CD4-positive, alpha-beta T cell treated with Interleukin-2 at 100 ng/mL for 4 hours (primary cell): ENCODE data around the gene ACACA.
"Not testable (repeated sequence)": the region's sequence is repeated elsewhere in the genome, so short reads cannot be mapped to it uniquely, and the experiment has no call there.

Experiments
- DNase-seq: peaks from one replicate; pipeline ENCODE4 v3.0.0-alpha.2; 2020; ENCODE audit warnings: low spot score

Gene ACACA

DNA sequence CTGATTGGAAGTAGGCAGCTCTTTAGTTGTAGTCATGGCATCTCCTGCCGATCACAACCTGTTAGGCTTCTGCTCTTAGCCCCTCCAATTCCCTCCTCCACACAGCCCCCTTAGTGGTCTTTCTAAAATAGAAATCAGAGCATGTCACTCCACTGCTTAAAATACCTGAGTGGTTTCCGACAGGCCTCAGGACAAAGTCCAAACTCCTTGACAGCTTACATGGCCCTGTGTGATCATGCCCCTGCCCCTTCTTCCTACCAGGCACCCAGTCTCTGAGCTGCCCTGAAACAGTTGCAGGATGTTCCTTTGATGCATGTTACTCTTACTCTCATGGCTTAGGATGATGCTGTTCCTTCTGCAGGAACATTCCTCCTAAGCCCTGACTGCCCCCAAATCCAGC is 310.6 kb downstream of the ACACA start:
- DNase-seq = no peak

DNA sequence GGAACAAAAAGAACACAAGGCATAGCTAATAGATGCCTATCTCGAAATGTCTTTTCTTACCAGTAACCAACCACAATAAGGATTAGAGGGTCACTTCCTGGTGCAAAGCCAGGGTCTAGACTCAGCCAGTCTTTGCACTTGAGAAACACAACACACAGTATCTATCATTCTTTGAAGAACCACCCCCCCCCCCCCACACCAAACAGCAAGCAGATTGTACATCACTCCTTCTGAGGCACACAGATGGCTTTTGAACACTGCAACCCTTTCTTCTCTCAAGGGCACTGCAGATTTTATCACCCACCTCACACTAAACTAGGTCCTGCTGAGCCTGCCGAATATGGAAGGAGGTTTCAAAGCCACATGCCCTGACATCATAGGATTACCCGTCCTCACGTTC is 312.2 kb downstream of the ACACA start:
- no peak for DNase-seq

DNA sequence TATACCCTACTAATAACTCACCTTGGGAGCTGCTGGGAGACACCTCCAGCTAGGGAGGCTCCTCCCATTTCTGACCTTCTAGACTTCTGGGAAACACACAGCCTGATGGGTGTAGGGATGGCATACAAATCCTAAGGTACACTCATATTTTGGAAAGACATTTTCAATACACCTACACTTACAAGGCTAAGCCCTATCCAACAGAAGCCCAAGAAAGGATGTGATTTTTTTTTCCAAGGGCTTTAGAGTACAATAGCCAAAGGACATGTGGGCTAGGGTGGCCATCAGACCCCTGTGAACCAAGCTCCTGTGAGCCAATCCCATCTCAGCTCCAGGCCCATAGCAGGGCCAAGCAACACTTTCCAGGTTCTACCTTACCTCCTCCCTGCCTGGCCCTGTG is 313.9 kb downstream of the ACACA start:
- no peak for DNase-seq

DNA sequence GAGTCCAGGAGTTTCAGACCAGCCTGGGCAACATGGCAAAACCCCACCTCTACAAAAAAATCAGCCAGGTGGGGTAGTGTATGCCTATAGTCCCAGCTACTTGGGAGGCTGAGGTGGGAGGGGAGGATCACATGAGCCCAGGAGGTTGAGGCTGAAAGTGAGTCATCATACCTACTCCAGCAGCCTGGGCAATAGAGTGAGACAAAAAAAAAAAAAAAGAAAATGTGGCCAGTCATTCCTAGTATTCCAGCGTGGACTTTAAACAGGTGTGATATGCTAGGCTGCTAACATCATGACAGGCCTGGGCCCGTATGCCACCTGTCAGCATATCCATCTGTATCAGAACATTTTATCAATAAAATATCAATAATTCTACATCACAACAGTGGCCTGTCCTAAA is 314.6 kb downstream of the ACACA start:
- DNase-seq = no peak

DNA sequence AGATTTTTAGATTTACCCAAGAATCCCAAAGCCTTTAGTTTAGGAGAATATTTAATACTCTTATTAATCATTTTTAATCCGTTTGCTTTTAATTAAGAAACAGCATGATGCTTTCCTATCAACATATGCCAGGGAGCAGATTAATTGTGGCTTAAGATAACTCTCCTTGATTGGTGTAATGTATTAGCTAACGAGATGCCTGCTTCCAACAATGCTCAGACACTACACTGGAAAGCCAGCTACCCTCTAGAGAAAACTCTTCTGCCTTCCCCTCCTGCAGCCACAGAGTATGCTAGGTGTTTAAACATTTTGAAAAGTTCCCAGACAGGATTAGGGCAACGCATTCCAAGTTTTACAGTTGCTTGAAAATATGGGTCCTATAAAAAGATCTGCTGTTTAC is 315.7 kb downstream of the ACACA start:
- DNase-seq = no peak

DNA sequence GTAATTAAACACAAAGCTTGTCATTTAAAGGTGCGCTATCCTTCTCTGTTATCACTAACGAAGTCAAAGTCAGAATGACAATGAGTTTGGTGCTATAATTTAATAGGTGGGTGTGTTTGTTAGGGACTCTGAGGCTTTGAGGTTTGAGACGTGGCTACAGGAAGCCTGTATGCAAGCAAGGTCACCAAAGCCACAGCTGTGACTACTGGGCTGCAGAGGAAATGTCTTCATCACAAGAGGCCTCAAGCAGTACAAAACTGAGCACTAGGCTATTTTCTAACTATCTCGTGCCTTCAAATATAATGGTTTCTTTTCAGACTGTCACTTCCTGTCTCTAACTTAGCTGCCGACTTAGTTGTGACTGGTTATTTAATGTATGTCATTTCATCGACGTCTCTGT is 316.7 kb downstream of the ACACA start:
- peak; percentile 69 for DNase-seq

DNA sequence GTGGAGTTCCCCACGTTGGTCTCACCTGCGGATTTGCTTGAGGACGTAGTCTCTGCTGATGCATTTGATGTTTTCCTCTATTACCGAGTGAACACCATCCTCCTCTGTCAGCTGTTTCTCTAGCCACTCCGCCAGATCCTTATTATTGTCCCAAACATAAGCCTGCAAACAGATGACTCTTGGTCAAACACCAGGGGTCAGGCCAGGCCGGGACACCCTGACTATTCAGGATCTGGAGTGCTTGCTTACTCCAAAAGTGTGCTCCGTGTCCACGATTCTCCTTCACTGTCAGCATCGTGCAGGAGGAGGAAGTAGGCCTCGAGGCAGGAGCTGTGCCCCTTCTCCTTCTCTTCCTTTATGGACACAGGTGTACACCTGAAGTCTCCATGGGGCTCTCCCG is 317.7 kb downstream of the ACACA start:
- DNase-seq = no peak

DNA sequence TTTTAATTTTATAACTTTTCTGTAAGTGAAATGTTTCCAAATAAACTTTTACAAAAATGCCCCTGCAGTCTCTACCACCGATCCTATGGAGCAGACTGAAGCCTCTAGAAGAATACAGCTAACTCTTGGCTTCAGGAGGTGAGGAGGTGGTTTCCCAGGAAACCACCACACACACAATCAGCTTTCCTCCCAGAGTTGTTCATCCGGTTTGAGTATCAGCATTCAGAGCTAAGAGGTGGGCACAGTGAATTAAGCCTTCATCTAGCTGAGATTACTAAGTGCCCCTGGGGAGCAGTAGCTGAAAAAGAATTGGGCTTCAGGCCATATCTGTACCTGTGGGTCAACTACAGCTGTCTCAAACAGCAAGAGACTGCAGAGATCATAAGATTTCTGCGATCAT is 318.2 kb downstream of the ACACA start:
- peak; percentile 22 for DNase-seq

DNA sequence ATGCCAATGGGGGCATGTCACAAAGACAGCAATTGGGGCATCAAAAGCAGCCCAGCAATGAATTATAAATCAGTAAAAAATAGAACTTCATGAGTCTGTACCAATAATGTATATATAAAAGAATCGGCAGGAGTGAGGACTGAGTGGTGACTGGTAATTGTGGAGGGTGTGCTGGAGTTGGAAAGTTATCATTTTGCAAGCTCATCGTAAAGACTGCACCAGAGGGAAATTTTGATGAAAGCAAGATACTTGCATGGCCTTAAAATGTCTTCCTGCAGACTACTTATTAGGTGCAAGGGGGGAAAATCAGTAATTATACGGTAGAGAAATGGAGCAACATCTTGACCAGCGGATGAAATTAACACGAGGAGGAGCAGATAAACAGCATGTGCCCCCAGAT is 319.0 kb downstream of the ACACA start:
- no peak for DNase-seq

DNA sequence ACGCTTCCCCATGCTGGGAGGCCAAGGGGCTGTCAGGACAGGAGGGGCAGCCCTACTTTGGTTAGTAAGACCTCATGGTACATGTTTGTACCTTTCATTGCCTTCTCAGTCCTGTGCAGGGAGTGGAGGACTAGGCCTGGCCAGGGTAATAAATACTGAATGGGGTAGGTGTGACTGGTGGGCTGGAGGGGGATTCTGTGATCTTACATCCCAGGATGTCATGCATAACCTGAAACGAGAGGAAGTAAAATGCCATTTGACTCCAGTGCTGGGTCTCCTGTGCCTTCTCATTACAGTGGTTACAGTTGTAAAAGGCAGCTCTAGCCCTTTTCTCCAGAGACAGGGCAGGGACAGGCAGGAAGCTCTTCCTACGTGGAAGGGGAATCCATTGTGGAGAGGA is 319.7 kb downstream of the ACACA start:
- DNase-seq = no peak

DNA sequence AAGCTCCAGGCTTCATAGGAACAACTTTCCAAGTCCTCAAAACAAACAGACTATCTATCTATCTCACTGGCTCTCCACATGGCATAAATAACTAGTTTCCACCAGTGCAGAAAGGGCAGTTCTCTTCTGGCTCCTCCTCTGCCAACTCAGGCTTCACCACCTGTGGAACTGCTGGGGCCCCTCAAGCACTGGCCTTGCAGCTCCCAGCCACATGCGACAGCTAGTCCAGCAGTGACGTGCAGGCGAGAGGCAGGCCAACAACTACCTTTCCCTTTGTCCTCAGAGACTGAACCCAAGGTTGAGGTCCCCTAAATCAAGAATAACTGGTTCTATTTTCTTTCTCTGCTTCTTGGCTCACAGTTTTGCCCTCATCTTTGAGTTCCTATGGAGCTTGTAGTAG is 320.3 kb downstream of the ACACA start:
- DNase-seq = no peak

DNA sequence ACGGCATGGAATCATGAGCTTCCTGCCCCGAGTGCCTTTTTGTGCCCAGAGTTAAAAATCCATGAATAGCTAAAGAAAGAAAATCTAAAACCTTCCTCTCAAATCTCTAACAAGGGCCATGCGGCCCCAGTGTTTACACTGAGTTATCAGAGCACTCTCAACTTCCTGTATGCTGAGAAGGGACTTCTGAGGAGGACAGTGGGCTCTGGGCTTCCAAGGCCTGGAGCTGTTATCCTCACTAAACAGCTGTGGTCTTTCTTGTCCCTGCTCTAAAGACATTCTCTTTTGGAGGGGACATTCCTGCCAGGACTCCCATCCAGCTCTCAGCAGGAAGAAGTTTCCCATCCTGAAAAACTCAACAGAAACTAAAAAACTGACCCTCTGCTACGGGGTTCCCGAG is 322.3 kb downstream of the ACACA start:
- no peak for DNase-seq

DNA sequence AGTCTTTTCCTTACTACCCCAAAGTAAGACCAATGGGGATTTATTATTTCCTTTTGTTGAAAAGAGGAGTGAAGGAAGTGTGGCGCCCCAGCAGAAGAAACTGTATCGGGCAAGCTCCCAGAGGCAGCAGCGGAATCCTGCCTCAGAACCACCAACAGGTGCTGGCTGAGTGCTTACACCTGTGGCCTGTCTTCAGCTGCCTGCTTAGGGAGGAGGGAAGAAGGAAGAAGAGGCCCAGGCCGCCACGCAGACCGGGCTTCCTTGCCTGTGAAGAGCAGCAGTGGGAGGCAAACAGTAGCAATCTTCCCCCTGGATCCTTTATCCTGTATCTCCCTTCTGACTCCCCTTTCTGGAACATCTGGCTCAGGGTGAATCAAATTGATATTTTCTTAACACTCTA is 323.2 kb downstream of the ACACA start:
- no peak for DNase-seq

DNA sequence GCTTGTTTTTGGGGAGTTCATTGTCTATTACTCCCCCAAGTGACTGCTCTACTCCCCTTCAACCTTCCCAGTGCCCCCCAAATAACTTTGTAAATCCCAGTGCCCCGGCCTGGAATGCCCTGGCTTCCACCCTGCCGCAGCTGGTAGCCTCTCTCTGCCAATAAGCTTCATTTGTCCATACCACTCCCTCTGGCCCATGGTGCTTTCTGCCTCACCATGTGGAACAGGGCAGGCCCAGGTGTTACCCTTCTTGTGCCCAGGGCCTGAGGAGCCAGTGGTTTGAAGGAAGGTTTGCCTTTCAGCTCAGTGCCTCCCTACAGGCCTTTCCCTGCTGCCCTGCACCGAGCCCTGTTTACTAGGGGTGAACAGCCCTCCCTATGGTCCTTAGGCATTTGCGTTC is 323.7 kb downstream of the ACACA start:
- DNase-seq = no peak

DNA sequence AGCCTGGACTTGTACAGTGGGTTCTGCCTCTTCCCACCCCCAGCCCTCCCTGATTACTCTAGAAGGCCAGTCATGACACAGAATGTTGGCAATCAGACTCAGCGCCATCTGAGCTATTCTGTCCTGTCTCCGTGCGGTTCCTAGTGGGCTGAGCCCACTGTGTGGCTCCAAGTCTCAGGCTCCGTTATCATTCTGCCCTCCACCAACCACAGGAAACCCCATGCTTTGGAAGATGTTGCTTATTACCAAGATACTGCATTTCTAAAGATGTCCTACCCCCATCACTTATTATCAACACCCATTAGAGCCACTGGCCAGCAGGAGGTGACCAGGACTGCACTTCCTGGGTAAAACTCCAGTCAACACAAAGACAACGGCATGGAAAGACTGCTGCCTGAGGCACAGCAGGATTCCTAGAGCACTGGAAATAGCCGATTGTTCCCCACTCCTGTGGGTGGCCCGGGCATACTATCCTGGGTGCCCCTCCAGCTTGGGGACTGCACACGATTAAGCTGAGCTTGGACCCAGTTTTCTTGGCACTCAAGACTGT is 324.2 kb downstream of the ACACA start:
- no peak for DNase-seq

DNA sequence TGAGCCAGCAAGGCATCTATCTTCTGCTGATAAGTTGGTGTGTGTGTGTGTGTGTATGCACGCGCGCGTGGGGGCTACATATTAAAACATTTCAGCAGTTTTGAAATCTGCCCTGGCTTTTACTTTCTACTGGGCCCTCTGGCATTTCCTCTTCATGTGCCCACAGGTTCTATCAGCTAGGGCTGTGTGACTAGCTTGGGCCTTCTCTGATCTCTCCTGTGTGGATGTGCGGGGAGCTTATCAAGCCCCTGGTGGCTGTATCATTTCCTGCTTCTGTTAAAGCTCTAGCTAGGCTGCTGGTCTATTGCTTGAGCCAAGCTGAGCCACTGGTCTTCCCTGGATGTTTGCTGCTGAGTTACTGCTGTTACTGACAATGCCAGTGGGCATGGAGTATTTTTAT is 325.3 kb downstream of the ACACA start:
- DNase-seq = no peak

DNA sequence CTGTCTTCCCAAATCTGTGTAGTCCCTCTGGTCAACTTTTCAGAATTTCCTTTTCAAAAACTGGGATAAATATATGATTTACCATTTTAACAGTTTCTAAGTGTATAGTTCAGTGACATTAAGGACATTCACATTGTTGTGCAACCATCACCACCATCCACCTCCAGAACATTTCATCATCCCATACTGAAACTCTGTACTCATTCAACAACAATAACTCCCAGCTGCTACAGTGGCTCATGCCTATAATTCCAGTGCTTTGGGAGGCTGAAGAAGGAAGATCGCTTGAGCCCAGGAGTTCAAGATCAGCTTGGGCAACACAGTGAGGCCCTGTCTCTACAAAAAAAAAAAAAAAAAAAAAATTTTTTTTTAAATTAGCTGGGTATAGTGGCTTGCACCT is 326.9 kb downstream of the ACACA start:
- no peak for DNase-seq

DNA sequence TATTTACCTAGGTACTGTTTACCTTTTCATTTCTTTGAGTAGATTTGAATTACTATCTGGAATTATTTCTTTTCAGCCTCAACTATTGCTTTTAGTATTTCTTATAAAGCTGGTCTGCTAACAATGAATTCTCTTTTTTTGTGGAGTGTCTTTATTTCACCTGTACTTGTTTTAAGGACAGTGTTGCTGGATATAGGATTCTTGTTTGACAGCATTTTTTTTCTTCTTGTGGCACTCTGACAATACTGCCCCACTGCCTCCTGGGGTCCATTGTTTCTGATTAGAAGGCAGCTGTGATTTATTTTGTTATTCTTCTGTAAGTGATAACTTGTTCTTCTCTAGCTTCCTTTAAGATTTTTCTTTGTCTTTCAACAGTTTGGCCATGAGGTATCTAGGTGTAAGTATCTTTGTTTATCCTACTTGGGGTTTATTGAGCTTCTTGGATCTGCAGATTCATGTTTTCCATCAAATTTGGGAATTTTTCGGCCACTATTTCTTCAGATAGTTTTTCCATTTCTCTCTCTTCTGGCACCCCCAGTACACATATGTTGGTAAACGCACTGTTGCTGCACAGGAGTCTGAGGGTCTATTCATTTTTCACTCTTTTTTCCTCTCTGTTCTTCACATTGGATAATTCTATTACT is 327.4 kb downstream of the ACACA start:
- DNase-seq = no peak

DNA sequence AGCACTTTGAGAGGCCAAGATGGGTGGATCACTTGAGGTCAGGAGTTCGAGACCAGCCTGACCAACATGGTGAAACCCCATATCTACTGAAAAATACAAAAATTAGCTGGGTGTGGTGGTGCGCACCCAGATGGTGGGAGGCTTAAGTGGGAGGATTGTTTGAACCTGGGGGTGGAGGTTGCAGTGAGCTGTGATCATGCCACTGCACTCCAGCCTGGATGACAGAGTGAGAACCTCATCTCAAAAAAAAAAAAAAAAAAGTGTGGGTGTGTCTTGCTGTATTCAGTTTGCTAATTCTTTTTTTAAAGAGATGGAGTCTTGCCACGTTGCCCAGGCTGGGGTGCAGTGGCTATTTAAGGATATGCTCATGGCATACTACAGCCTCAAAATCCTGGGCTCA is 333.2 kb downstream of the ACACA start:
- not testable (repeated sequence) for DNase-seq

DNA sequence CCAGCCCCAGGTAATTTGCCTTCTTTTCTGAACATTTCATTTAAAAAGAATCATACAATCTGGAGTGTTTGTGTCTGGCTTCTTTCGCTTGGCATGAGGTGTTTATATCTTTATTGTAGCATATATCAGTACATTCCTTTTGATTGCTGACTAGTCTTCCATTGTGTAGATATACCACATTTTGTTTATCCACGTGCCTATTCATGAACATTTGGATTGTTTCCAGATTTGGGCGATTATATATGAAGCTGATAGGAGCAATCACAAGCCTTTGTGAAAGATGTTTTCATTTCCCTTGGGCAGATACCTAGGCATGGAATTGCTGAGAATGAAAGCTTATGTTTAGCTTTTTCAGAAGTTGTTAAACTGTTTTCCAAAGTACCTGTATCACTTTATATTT is 337.5 kb downstream of the ACACA start:
- DNase-seq = no peak

DNA sequence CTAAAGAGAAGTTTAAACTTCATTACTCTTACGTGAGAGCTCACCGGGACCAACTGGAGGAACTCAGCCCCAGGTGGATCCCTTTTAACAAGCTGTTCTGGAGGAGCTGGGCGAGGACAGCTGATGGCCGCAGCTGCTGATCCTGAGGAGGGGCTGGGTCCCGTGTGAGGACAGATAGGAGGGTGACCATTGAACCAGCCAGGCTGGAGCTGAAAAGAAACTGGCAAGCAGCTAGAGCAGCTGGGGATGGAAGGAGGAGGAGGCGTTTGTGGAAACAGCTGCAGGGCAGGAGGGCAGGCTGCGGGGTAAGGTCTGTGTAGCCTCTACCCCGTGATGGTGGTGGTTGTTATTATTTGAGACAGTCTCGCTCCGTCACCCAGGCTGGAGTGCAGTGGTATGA is 338.4 kb downstream of the ACACA start:
- DNase-seq = no peak

DNA sequence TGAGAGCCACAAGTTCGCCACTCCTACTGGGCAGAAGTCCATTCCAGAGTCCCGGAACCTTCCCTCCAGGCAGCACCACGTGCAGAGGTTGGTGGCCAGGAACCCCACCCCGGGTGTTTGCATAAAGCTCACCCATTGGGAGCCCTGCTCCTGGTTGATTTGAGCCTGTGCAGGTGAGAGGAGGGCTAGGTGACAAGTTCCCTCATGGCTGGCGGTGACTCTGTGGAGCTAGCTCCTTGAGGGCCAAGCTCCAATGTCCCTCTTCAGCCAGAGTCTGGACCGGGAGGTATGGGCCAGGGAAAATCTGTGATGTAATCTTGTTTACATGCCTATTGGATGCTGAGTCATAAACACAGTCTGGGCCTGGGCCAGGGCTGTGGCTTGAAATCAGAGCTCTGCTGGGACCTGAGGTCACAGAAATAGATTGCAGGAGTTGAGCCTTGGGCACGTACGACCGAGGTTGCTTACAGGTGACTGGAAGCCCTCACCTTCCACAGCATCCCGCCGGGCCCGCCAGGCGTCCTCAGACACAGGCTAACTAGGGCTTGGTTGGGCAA is 339.0 kb downstream of the ACACA start:
- DNase-seq = no peak

DNA sequence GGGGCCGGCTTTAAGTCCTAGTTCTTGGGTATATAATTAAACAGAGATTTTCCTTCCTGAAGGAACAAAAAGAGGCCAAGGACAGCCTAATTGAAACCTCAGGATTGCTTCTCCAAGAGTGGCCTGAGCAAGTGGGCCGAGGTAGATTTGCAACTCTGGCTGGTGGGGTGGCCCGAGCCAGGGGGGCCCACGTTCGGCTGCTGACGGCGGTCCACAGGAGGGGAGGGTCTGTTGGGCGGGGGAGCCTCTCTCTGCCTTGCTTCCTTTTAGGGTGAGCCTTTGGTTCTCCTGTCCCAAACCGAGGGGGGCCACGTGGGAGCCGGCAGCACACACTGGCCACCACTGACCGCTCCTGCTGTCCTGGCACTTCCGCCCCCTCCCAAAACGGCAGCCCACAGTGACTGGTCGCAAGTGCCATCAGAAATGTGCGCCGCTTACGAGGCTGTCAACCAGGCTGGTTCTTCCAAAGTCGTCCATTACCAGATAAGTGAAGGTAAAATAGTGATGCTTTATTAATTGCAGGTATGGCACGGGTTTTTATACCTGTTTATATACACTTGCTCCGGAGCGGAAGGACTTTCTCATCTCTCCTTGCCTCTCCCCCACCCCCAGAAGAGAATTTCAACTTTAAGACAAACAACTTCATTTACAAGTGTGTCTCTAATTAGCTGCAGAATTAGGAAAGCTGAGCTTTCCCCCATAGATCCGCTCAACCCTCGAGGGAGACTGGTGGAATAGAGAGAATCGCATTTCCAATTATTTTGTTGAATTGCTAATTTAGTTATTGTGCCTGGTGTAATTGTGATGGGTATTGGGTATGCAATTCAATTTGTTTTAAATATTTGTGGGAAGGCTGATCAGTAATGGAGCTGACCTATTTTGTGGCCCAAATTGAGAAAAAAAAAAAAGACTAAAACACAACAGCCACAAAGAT is 340.0 kb downstream of the ACACA start:
- no peak for DNase-seq
